NCI-H1092 (cell line): ENCODE results near the gene NAALAD2.
"Not testable (repeated sequence)": the region's sequence is repeated elsewhere in the genome, so short reads cannot be mapped to it uniquely, and the experiment has no call there.

Experiments
- DNase-seq: peaks from one replicate; lab custom pipeline; 2025; lab: John Stamatoyannopoulos, UW

NAALAD2 gene

DNA sequence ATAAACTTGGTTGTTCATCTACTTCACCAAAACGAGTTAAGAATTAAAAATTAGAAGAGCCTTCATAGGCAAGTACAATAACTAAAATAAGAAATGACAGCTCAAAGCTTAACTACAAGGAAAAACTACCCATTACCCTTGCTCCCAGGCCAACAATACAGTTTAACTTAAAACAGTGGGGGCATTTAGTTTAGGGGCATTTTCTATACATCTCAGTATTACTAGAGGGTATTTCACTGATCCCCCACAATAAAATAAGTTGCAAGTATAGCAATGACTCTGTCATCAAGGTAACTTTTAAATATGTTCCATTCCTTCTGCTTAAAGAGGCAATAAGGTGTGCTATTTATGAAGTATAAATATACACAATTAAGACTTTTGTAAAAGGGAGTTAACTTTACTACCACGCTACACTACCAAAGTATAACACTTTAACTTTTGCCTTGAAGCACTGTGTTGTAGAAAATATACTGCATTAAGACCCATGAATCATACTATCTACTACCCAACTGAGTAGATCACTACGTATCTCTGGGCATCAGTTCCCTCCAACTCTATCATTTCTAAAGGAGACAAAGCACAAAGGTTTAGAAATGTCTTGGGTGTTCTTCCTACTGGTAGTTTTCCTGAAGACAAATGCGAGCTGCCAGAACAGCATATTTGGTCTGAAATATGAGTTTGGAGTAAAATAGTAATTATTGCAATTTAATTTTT, 58.6 kb downstream of the NAALAD2 start:
- no peak for DNase-seq

DNA sequence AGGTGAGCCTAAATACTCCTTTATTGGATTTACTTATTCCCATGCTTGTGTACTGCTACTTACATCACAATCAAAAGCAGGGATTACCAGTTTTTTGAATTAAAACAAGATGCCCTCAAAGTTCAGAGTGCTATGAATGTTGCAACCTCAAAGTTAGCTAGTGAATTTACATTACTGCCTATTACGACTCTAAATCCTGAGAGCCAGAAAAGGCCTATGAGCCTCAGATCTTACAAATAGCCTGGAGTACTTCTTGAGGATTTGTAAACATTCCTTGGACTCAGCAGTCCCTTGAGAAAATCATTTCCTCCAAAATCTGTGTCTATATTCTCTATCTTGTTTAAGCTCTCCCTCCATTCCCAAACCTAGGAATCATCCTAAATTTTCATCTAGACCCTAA, 62.9 kb downstream of the NAALAD2 start:
- no peak for DNase-seq

DNA sequence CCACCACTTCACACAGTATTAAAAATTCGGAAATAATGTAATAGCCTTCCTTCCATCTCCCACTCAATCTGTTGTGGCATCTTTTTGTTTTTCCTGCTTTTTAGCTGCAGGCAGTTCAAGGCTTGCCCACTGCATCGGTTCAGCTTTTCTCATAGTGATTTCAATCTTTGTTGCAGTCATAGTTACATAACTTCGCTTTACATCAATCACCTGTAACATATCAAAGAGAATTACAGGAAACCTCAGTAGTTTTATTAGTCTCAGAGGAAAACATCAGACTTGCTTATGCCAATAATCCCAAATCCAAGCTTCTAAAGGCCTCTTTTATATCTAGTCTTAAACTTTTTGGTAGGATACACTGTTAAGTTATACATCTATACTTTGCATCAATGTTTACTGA, 67.9 kb downstream of the NAALAD2 start:
- DNase-seq: no peak

DNA sequence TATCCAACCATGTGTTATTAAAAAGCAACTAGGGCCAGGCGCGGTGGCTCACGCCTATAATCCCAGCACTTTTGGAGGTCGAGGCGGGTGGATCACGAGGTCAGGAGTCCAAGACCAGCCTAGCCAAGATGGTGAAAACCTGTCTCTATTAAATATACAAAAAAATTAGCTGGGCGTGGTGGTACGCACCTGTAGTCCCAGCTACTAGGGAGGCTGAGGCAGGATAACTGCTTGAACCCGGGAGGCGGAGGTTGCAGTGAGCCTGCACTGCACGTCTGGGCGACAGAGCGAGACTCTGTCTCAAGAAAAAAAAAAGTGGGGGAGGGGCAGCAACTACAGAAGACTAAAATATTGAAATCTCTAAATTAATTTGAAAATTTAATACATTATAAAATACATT, 69.9 kb downstream of the NAALAD2 start:
- DNase-seq: no peak

DNA sequence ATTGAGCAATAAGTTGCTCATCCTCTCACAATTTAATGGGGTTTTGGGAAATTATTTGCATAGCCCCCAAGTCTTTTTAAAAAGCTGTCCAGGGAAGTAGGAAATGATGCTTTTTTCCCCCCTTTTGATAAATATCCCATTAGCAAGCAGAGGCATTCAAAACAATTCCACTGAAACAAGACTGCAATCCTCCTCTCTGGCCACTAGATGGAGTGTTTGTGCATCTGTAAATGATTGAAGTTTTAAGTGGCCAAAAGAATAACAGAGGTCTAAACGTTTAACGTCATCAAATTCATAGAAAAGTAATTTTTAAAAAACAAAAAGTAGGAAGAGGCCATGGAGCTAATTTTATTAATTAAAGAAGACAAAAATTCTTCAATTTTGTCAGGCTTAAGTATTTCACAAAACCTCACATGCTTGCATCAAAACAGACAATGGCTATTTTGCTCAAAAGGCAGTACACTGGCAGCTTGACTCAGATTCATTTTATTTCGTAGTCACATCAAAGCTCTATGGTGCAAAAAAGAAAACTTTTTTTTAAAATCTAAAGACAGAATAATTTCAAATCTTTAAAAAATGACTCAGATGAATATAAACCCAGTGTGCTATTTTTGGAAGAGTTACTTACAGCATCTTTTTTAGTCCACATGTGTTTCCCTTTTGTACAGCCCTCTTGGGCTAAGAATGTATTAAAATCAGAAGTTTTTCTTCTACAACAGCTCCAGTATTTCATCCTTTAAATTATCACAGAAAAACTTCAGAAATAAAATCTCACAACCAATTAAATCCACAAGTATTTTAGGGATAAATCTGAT, 70.6 kb downstream of the NAALAD2 start:
- peak; percentile 21 for DNase-seq

DNA sequence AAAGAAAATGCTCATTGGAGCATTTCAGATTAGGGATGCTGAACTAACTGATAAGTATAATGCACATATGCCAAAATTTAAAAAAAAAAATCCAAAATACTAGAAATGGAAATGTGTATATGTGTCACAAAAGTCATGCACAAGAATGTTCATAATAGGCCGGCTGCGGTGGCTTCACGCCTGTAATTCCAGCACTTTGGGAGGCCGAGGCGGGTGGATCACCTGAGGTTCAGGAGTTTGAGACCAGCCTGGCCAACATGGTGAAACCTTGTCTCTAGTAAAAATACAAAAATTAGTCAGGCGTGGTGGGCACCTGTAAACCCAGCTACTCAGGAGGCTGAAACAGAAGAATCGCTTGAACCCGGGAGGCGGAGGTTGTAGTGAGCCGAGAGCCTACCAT, 73.5 kb downstream of the NAALAD2 start:
- DNase-seq: not testable (repeated sequence)

DNA sequence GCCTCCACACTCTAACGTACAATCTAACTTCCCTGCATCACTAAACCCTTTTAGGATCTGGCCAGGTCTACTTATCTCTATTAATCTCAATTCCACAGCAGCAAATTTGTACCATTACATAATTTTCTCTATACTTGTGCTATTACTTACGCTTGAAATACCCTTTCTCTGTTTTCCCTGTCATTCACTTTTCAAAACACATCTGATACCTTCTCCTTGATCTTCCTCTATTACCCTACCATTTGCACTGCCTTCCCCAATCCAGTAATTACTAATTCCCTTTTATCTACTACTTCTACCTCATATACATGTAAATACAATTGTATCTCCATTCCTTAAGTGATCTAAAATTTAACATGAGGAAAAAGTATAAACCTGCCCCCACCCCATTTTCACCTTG, 74.4 kb downstream of the NAALAD2 start:
- no peak for DNase-seq

DNA sequence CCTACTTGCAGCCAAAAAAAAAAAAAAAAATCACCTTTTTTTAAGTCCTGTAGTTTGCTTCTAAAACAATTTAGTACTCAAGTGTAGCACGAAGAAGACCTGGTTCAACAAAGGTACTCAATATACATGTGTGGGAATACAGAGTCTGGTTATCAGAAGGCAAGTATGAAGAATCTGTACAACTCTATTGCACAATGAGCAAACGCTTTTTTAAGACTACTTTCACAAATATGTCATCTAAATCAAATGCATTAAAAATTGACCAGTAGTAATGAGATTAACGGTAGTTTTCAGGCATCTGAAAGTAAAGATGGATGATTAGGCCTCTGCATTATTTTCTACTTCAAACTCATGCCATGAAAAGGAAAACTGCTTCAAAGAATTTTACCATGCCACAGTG, 78.9 kb downstream of the NAALAD2 start:
- DNase-seq: no peak

DNA sequence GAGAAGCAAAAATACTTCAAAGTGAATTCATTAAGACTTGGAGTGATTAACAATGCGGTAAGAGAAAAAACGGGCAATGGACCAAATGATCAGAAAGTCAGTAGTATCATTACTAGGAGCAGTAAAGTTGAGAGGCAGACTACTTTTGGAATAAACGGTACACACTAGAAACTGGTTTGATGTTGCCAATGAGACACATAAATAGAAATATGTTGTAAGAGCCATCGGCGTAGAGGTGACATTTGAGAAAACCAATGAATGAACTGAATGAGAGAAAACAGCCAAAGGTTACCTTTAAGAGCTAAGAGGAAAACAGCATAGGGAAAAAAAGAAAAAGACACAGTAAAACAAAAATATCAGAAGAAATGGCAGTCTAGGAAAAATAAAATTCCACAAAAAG, 82.1 kb downstream of the NAALAD2 start:
- DNase-seq: no peak

DNA sequence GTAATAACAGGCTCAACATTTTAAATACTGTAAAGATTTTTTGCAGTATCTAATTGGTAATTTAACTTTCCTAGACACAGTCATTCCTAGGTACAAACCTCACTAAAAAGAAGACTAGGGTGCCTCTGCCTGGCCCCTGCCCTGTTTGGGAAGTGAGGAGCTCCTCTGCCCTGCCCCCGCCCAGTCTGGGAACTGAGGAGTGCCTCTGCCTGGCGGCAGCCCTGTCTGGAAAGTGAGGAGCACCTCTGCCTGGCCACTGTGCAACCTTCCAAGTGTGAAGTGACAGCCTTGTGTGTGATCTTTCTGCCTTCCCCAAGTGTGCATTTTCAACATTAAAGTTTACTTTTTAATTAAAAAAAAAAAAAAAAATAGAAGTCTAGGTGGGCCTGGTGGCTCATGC, 84.1 kb downstream of the NAALAD2 start:
- no peak for DNase-seq

DNA sequence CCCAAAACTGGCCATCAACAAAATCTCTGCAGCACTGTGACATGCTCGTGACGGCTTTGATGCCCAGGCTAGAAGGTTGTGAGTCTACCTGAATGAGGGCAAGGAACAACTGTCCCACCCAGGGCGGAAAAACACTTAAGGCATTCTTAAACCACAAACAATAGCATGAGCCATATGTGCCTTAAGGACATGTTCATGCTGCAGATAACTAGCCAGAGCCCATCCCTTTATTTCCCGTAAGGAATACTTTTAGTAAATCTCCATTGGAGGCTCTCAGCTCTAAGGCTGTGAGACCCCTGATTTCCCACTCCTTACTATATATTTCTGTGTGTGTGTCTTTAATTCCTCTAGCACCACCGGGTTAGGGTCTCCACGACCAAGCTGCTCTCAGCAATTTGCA, 85.0 kb downstream of the NAALAD2 start:
- no peak for DNase-seq

DNA sequence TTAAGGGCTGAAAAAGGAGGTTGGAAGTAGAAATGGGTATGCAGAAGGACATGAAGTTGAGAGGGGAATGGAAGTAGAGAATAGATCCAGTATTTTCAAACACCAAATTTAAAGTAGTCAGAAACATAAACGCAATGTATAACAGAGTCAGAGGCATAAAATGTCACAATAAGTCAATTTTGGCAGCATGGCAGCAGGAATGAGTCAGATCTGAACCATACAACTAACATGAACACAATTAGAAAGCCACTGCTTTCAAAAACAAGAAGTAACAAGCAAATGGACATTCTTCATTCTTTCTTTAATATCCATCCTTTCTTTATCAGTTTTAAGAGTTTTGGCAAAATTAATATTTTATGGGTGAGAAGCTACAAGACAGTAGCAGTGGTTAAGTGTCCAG, 85.9 kb downstream of the NAALAD2 start:
- no peak for DNase-seq

DNA sequence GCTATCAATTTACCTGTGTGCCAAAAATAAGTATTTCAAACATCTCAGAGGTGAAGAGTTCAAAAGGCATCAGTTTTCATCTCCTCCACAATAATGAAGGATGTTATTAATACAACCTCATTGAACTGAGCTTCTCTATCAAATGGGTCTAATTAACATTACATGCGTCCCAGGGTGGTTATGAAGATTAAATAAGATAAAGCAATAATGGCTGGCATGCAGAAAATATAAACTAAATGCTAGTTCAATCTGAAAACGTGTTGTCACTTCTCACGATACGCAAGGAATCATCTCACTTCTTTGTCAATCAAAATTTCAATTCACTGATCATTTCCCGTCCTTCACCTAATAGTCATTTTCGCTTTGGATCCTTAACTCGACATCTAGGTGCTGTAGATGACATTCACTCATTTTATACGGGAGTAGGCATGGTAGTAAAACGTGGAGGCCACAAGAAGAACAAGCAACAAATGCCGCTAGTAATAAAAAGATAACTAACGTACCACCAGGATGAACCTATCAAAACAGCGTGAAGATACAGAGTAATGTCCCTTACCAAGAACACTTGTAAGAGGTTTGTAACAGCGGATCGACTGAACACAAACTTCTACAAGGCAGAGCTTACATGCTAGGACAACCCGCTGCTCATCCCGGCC, 87.5 kb downstream of the NAALAD2 start:
- DNase-seq: no peak

DNA sequence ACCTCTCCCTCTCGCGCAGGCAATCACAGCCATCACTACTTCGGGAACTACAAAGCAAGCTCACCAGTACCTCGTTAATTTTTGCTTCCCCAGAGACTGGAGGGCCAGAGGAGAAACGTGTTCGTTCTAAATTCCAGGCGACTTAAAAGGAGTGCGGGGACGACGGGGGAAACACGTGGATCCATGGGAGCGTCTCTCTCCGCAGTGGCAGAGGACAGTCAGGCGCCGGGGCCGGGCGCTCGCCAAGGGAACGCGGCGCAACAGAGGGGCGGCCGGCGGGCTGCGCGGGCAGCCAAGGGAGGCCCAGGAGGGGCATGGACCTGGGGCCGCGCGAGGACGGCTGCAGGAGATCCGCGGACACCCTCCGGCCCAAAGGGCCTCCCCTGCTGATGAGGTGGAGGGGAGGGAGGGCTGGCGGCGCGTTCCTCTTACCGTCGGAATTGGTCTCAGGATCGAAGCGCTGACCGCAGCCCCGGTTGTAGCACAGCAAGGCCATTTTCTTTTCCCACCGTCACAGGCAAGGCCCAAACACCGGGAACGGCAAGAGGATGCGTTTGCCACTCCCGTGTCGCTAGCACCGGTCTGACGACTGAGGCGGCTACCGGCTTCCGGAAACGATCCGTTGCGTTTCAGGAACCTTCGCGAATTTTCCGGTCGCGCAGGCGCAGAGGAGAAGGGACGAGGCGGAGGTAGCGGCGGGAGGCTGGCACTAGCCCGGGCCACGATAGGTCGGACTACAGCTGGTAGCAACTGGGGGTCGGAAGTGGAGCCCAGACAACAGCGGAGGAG, 88.2 kb downstream of the NAALAD2 start, which contains the start of gene CHORDC1:
TSS of gene CHORDC1 (minus strand) at position 591 of the 789 bp plus-strand sequence. CDS start at position 496, 95 bp downstream.
- DNase-seq: peak; percentile 90

DNA sequence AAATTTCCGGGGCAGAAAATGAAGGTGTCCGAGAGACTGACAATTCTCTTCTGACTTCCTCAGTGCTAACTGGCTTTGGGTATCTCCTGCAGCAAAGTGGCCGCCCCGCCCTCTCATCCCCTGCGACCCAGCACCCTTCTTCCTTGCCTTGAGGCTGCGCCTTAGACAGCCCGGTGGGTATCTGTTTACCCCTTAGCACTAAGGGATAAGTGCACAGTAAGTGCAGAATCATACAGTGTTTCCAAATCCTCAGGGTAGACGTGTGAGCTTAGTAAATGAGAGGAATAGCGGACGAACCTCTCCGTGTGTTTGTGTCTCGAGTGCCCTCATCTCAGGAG, 88.8 kb downstream of the NAALAD2 start:
- DNase-seq: no peak

DNA sequence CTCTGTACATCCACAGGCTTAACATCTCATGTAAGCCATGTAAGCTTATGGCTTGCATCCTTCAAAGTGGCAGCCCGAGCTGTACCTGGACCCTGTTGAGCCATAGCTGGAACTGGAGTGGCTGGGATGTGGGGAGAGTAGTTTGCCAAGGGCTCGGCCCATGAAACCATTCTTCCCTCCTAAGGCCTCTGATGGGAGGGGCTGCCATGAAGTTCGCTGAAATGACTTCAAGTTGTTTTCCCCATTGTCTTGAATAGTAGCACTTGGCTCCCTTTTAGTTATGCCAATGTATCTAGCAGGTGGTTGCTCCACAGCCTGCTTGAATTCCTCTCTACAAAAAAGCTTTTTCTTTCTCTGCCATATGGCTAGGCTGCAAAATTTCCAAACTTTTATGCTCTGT, 93.6 kb downstream of the NAALAD2 start:
- DNase-seq: no peak

DNA sequence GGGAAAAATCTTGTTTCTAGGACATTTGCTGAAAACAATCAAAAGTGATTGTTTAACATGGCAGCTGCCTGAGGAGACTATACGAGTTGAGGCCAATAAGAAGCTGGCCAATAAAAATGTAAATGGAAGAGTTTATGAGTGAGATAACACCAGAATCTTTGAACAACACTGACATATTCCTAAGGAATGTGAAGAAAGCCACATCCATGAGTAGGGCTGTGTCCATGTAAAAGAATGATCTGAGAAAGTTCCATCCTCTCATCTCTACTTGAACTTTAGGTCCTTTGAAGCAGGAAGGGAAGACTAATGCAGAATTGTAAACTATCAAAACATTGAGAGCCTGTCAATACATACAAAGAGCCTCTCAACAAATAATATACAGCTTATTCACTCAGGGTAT, 95.3 kb downstream of the NAALAD2 start:
- no peak for DNase-seq

DNA sequence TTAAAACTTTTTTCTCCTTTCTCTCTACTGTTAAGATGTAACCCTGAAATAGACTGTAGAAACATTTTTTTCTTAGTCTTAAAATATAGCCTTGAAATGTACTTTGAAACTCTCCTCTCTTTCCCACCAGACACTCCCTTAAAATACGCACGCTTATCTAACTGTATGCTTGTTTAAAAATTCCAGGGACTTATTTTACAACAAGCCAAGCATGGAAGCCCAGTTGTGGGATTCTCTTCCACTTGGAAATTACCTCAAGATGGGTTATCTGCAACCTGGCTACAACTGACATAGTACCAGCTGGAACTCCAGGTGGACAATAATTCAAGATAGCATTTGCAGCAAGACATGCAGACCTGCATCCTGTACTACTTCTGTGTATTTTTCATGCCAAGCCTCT, 100.5 kb downstream of the NAALAD2 start:
- DNase-seq: no peak

DNA sequence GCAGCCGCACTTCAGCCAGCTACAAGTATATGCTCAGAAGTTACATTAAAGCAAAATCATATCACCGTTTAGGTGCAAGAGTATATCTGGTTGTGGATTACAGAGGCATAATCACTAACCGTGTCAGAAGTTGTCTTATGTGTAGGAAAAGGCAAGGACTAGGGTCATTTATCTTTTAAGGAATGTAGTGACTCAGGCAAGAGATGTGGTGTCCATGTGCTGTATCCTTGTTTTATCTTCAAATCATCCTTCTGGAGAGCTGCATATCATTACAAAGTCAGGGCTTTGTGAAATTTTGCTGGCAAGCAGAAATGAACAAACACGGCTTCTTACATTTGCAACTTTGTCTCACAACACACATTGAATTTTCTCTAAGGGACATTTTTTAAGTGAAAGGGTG, 101.1 kb downstream of the NAALAD2 start:
- no peak for DNase-seq

DNA sequence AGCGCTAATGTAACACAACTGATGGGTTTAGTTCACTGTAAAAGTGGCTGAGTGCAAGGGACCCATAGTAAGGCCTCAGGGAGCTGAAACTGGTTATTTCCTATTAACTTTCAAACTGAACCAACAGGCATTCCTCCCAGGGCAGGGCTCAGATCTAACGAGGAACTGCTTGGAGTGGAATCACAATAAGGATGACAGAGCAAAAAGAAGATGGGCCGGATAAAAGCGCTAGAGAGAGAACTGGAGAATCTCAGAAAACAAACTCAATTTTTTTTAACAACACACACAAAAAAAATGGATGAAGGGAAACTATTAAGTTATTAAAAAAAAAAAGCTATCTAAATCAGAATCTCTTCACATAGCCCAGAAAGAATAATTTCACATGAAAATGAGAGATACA, 102.5 kb downstream of the NAALAD2 start:
- DNase-seq: no peak

DNA sequence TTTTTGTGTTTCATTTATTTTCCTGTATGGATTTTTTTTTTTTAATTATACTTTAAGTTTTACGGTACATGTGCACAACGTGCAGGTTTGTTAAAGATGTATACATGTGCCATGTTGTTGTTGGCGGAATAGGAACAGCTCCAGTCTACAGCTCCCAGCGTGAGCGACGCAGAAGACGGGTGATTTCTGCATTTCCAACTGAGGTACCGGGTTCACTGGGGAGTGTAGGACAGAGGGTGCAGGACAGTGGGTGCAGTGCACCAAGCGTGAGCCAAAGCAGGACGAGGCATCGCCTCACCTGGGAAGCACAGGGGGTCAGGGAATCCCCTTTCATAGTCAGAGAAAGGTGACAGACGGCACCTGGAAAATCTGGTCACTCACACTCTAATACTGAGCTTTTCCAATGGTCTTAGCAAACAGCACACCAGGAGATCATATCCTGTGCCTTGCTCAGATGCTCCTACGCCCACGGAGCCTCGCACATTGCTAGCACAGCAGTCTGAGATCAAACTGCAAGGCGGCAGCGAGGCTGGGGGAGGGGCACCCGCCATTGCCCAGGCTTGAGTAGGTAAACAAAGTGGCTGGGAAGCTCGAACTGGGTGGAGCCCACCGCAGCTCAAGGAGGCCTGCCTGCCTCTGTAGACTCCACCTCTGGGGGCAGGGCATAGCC, 105.6 kb downstream of the NAALAD2 start:
- not testable (repeated sequence) for DNase-seq

DNA sequence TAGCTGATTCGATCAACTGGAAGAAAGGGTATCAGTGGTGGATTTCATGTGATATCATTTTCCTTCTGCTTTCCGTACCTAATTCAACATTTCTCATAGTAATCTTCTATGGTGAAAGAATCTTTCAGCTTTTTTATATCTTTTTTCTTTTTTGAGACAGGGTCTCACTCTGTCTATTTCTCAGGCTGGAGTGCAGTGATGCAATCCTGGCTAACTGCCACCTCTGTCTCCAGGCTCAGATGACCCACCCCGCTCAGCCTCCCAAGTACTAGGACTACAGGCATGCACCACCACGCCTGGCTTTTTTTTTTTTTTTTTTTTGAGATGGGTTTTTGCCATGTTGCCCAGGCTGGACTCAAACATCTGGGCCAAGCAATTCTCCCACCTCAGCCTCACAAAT, 107.0 kb downstream of the NAALAD2 start:
- DNase-seq: no peak
